ENCODE measurements around the gene UNC45A. TPM values are rescaled to one million over a fixed set of nuclear protein-coding genes. Genes with fewer than 3 reads are reported as not detected.

Gene UNC45A
- total and polyA plus RNA-seq, 2 donors (not counting 1 experiment from before 2014, with no cell fraction given) = 56.3 to 79.0 TPM

- ATAC-seq (ENCODE audit: low read depth) = no peak
- peaks cover 27% of the 10 kb centered on the region for H3K79me2 ChIP-seq (ENCODE audit: control insufficient read depth, insufficient read depth, low read length)
- WGBS (ENCODE audit: insufficient coverage) = 83% methylated on average over 2 of the region's 5 CpGs
- no peak overlapping the region for H3K27ac ChIP-seq (ENCODE audit: low read length in 2 of 2)
- peaks cover 12% of the 10 kb centered on the region for H4K20me1 ChIP-seq (ENCODE audit: control insufficient read depth, insufficient read depth, low read length, poor library complexity, severe bottlenecking)
- H2AFZ ChIP-seq (ENCODE audit: insufficient read depth, low read depth, low read length, poor library complexity, severe bottlenecking) = no peak overlapping the region
- no peak for DNase-seq
- no peak overlapping the region for H3K4me2 ChIP-seq (replicated peaks; ENCODE audit: low read depth, low read length, poor library complexity, severe bottlenecking)
- H3K27me3 ChIP-seq (replicated peaks in 1 of 4; ENCODE audit: control extremely low read depth in 1 of 4, control insufficient read depth in 3 of 4, insufficient read depth in 4 of 4, low read length in 3 of 4) = no peaks in the 10 kb centered on the region
- TF ChIP-seq CTCF (IDR thresholded peaks at IDR 0.05) (peak; percentile 54), EZH2 (IDR thresholded peaks at IDR 0.05; ENCODE audit: borderline replicate concordance, insufficient read depth, low read depth, low read length, poor library complexity, severe bottlenecking) (no peak)
- no peak overlapping the region for H3K4me3 ChIP-seq (ENCODE audit: control extremely low read depth in 1 of 5, extremely low read depth in 1 of 5, insufficient read depth in 1 of 5, low read depth in 2 of 5, low read length in 4 of 5)
- intact Hi-C loops (cut with micrococcal nuclease) = loop anchor here (1.0 to 5.0 kb wide), 7 partner anchors 34 to 524 kb away; partner anchors contain the start of gene BLM
- peaks cover 22% of the 10 kb centered on the region for H3K4me1 Mint-ChIP-seq
- no peaks in the 10 kb centered on the region for H3K9me3 Mint-ChIP-seq (ENCODE audit: insufficient read depth)
- peaks cover 25 to 32% of the 10 kb centered on the region in 2 donors for H3K4me1 ChIP-seq (ENCODE audit: control insufficient read depth in 2 of 2, insufficient read depth in 2 of 2, low read length in 2 of 2)
- POLR2A ChIA-PET = interaction anchor here (1.3 to 1.4 kb wide), 2 partner anchors 15 to 18 kb away, joined by 5 to 7 read pairs; no protein-coding TSS in a partner anchor
- H3K27ac Mint-ChIP-seq = no peak overlapping the region
- H3K4me3 Mint-ChIP-seq = peak overlapping the region; percentile 80
- no peaks in the 10 kb centered on the region for H3K9me3 ChIP-seq (ENCODE audit: control extremely low read depth in 1 of 3, control insufficient read depth in 2 of 3, insufficient read depth in 1 of 3, low read length in 2 of 3)
- CTCF ChIA-PET = interaction anchor here (0.6 to 4.7 kb wide), 68 partner anchors 10 to 593 kb away, joined by 3 to 158 read pairs (median 7); partner anchors contain the start of genes BLM, FURIN, HDDC3 and MAN2A2
- H3K36me3 ChIP-seq (replicated peaks in 1 of 2; ENCODE audit: control extremely low read depth in 1 of 2, control insufficient read depth in 1 of 2, extremely low read depth in 1 of 2, insufficient read depth in 2 of 2, low read length in 1 of 2) = peaks cover 0 to 29% of the 10 kb centered on the region in 2 experiments
- H3K27me3 Mint-ChIP-seq = no peaks in the 10 kb centered on the region
- no peak overlapping the region for H3K9ac ChIP-seq (ENCODE audit: low read length)
Observed at GRCh38 chr15:90886291-90886614, 48.8 kb upstream of the UNC45A start.

GRCh38 chr15:90887037-90887481, 48.0 kb upstream of the UNC45A start:
- peaks cover 25 to 32% of the 10 kb centered on the region in 2 donors for H3K4me1 ChIP-seq (ENCODE audit: control insufficient read depth in 2 of 2, insufficient read depth in 2 of 2, low read length in 2 of 2)
- no peak overlapping the region for H3K4me3 Mint-ChIP-seq
- WGBS (ENCODE audit: insufficient coverage) = 94% methylated on average over 13 of the region's 13 CpGs
- H4K20me1 ChIP-seq (ENCODE audit: control insufficient read depth, insufficient read depth, low read length, poor library complexity, severe bottlenecking) = peaks cover 12% of the 10 kb centered on the region
- ATAC-seq (ENCODE audit: low read depth) (no peak), DNase-seq (no peak)
- H2AFZ ChIP-seq (ENCODE audit: insufficient read depth, low read depth, low read length, poor library complexity, severe bottlenecking) = no peak overlapping the region
- no peaks in the 10 kb centered on the region for H3K9me3 ChIP-seq (ENCODE audit: control extremely low read depth in 1 of 3, control insufficient read depth in 2 of 3, insufficient read depth in 1 of 3, low read length in 2 of 3)
- peaks cover 30% of the 10 kb centered on the region for H3K79me2 ChIP-seq (ENCODE audit: control insufficient read depth, insufficient read depth, low read length)
- ChIA-PET CTCF (interaction anchor here (0.9 to 4.7 kb wide), 21 partner anchors 10 to 527 kb away, joined by 3 to 158 read pairs (median 12); partner anchors contain the start of genes HDDC3, MAN2A2 and UNC45A), POLR2A (interaction anchor here (0.5 kb wide), 1 partner anchor 100 kb away, joined by 3 read pairs; no protein-coding TSS in a partner anchor)
- H3K36me3 ChIP-seq (replicated peaks in 1 of 2; ENCODE audit: control extremely low read depth in 1 of 2, control insufficient read depth in 1 of 2, extremely low read depth in 1 of 2, insufficient read depth in 2 of 2, low read length in 1 of 2) = peaks cover 0 to 33% of the 10 kb centered on the region in 2 experiments
- no peak overlapping the region for H3K4me2 ChIP-seq (replicated peaks; ENCODE audit: low read depth, low read length, poor library complexity, severe bottlenecking)
- TF ChIP-seq EZH2 (IDR thresholded peaks at IDR 0.05; ENCODE audit: borderline replicate concordance, insufficient read depth, low read depth, low read length, poor library complexity, severe bottlenecking) = no peak
- no peak for TF ChIP-seq CTCF (IDR thresholded peaks at IDR 0.05)
- H3K4me1 Mint-ChIP-seq = peaks cover 22% of the 10 kb centered on the region
- H3K27ac ChIP-seq (ENCODE audit: low read length in 2 of 2) = no peak overlapping the region
- H3K9ac ChIP-seq (ENCODE audit: low read length) = no peak overlapping the region
- intact Hi-C loops (cut with micrococcal nuclease) = loop anchor here (5.0 kb wide), 4 partner anchors 35 to 525 kb away; no protein-coding TSS in a partner anchor
- H3K27ac Mint-ChIP-seq = no peak overlapping the region
- H3K27me3 ChIP-seq (replicated peaks in 1 of 4; ENCODE audit: control extremely low read depth in 1 of 4, control insufficient read depth in 3 of 4, insufficient read depth in 4 of 4, low read length in 3 of 4) = no peaks in the 10 kb centered on the region
- no peaks in the 10 kb centered on the region for H3K27me3 Mint-ChIP-seq
- no peaks in the 10 kb centered on the region for H3K9me3 Mint-ChIP-seq (ENCODE audit: insufficient read depth)
- H3K4me3 ChIP-seq (ENCODE audit: control extremely low read depth in 1 of 5, extremely low read depth in 1 of 5, insufficient read depth in 1 of 5, low read depth in 2 of 5, low read length in 4 of 5) = no peak overlapping the region
